Measurements from ENCODE around the gene CACNA1E.

The CACNA1E gene

DNA sequence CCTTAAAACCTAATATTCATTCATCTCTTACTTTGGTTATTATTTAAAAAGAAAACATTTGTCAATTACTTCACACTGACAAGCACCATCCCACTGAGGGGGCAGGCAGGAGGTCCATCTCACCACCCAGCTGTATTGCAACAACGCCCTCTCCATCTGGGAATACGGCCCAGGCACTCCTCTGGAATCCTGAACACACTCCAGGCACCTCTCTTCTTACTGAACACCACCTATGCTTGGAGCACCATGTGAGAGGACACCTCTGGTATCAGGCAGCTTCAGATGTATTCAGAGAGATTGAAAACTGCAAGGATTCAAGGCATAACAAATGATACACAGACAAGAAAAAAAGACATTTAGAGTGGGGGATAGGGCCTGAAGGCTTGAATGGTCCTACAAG is 147.1 kb downstream of the CACNA1E start:
- DNase-seq = no peak

DNA sequence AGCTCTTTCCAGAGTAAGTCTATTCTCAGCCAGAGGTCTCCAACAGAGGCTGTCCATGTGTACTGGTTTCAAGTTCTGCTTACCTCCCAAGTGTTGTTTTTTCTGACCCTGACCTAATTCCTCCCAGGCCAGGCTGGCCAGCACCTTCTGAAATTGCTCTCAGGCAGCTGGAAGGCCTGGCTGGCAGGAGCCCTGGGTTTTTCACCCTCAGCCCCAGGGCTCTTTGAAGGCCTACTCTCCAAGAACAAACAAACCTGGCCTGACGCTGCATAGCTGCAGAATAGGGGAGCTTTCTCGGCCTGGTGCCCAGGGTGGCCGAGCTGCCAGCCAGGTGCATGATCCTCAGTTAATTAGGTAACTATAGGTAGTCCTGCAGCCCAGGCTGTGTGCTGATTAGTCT is 147.5 kb downstream of the CACNA1E start:
- no peak for DNase-seq

DNA sequence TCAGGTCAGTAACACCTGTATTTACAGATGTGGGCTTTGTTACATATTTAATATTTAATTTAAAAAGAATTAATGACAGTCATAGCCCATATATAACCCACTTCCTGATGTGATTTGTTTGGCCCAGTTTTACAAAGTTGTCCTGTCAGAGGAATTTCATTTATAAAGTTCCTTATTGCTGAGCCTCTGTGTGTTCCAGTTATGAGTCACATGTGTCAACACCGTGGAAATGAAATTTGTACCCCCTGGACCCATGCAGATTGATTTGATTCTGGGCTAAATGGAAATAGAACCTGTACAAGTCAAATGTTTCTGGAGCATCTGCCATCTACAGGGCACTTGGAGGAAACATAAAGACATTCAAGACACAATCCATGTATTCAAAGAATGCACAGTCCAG is 149.2 kb downstream of the CACNA1E start:
- no peak for DNase-seq

DNA sequence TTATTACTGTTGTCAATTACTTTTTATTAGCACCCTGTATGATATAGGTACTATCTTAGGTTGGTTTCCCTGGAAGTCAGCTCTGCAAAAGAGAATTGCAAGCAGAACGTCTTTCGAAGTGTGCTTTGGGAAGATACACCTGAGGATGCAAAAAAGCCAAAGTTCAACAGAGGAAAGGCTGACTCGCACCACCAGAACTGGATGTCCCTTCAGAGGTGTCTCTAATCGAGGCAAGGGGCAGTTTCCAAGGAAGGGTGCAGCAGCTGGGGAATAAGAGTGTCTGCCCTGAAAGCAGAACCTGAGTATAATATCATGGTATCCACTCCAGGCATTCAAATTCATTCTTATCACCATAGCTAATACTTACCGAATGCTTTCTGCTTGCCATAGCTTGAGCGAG is 149.6 kb downstream of the CACNA1E start:
- DNase-seq = no peak

DNA sequence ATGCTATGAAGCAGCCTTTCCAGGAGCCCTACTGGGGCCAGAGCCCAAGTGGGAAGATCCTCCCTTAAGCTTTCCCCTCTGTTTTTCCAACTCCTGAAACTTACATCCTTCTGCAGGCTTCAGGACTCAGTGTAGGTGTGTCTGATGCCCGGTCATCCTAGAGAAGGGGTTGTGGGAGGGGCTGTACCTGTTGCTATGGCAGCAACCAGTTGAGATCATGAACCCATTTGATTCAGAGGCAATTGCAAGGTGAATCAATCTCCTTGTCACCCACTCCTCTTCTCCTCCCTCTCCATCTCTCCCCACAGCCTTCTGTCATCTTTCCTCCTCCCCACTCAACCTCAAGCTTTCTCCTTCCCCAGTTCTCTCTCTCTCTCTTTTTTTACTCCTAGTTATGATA is 151.8 kb downstream of the CACNA1E start:
- DNase-seq = no peak

DNA sequence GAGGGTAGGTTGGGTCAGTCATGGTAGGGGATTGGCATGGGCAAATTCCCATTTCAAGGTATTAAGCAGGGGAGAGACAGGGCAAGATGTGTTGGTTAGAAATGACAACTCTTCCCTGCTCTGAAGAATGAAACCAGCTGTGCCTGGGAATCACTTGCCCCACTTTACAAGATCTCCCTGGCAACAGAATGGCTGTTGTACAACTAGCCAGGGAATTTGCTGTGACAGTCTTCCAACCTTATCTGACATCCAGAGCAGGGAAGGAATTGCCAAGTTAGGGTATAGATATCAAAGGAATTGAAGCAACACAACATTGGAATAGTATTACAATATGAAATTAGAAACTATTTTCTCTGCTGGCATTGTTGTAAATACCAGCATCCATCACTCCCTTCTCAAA is 154.7 kb downstream of the CACNA1E start:
- no peak for DNase-seq

DNA sequence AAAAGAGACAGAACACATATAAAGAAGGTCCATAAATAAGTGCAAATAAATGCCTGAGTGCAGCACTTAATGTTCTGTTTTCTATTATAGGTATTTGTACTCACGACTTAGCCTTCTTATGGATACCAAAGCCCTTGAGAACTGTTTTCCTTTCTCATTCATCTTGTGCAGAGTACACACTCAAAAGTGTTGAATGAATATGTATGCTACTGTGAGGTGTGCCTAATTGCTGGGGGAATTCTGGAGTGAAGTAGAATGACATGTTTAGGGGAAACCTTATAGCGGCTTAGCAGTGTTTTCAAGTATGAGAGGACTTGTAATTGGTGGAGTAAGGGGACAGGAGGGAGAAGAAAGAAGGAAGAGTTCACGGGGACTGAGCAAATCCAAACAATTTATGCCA is 157.6 kb downstream of the CACNA1E start:
- DNase-seq = no peak

DNA sequence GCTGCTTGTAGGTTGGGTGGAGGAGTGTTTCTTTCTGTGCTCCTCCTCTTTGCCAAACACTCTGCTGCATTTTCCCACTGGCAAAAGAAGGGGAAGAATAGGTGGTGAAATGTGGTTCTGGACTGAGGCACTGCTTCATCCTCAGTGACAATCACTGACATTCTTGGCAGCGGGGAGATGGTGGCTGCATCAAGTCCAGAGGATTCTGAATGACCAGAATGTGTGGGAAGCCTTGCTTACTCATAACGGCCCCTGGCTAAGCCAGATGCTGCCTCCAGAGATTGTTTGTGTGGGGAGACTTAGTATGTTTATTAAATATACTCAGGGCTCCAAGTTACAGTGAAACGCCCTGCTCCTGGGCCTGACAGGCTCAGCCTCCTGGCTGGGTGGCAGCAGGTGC is 160.3 kb downstream of the CACNA1E start:
- DNase-seq = no peak

DNA sequence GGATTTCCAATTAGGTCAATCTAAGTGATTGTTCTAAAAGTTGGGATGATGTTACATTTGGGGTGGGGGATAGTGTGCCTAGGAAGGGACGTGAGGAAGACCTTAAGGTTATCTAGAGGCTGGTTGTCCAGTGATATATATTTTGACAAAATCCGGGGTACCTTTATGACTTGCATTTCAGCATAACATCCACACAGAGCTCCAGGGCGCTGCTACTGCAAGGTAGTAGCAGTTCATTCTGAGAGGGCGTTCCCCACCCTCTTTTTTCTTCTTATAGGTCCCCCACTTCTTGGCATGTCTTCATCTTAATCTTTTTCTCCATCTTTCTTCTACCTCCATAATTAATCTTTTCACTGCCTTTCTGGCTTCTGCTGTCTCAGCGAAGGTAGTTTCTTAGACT is 161.9 kb downstream of the CACNA1E start:
- no peak for DNase-seq

DNA sequence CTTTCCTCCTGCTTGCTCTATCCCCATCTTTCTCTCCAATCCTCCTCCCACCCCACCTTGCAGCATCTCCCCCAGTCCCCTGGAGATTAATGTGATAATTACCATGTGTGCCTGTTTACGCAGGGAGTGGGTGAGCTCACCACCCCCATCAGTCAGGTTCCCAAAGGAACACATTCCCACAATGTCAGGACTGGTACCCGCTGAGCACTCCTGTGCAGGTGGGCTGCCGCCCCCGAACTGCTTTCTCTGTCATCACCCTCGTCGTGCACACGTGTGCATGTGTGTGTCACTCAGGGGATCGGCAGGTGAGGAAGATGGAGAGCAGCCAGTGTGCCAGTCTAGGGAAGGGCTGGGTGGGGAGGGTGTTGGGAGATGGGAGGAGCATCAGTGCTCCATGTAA is 163.4 kb downstream of the CACNA1E start:
- peak in 1 of 58 donors; percentile 46 for DNase-seq

DNA sequence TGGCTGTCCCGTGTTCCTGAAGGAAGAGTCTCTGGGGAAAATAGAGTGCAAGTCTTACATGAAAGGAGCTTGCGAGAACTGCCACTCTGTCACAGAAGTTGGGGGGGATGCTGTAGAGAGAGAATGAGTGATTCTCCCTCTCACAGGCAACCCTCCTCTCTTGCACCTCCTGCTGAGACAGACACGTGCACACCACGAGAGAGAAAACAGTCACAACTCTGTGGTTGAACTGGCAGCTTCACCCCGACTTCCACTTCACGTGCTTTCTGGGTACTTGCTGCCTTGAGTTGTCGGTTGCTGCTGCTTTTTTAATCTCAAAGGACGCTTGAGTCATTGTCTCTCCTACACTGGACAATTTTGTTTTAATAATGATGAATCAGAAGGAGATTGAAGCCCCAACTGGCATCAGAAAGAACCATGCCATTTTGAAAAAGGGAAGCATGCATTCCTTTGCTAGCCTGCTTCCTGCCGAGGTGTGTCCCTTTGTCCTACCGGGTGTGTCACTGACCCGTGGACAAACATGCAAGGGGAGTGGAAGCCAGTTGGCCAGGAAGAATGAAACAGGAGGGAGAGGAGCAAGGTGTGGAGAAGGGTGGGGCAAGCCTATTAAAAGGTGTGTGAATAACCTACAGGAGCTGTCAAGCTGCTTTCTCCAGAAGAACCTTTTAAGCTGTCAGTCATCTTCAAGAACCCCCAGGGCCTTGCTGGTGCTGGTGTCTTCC is 164.2 kb downstream of the CACNA1E start:
- DNase-seq = peak in 5 of 58 donors; percentile 5 to 40 (median 14)

DNA sequence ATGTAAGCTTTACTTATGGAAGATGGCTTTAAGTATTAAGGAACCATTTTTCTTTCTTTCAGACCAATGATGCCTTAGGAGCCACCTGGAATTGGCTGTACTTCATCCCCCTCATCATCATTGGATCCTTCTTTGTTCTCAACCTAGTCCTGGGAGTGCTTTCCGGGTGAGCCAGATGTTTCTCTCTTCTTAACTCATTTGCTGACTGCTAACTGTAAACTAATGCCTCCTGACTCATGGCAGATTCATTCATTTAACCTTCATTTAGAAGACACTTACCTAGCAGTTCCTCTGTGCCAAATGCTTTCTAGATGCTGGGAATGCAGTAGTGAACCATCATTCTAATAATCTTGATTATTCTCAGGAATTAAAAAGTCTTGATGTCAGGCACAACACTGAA is 168.0 kb downstream of the CACNA1E start:
- no peak for DNase-seq

DNA sequence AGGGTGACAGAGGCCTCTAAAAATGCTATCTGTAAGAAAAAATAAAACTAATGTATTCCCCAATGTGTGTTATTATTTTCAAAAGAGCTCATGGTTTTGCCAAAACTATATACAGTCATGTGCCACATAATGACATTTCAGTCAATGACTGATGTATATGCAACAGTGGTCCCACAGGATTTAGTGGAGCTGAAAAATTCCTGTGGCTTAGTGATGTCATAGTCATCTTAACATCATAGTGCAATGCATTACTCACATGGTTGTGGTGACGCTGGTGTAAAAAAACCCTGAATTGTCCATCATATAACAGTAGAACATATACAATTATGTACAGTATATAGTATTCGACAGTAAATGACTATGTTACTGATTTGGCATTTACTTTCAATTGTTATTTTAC is 172.4 kb downstream of the CACNA1E start:
- no peak for DNase-seq

DNA sequence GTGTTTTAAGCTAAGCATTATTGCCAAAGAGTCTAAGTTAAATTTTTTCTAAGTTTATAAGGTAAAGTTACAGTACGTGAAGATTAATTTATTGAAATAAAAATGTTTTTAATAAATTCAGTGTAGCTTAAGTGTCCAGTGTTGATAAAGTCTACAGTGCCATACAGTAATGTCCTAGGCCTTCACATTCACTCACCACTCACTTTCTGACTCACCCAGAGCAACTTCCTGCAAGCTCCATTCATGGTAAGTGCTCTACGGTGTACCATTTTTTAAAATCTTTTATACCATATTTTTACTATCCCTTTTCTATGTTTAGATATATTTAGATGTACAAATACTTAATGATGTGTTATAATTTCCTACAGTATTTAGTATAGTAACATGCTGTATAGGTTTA is 173.2 kb downstream of the CACNA1E start:
- no peak for DNase-seq

DNA sequence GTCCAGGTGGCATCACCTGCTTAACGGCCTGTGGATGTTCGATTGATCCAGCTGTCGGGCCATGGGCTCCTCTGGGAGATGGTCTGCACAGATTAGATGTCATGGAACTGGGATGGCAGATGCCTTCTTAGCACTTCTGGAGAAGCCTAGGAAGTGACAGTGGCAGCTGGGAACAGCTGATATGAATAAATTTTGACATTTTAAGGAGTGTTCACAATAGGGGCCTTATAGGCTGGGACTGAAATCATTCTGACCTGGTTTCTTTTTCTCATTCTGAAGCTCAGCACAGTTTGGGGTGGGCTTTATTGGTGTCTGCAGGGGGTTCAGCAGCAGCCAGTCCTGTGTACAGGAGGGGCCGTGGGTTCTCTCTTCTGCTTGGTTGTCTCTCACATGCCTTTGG is 175.3 kb downstream of the CACNA1E start:
- DNase-seq = no peak

DNA sequence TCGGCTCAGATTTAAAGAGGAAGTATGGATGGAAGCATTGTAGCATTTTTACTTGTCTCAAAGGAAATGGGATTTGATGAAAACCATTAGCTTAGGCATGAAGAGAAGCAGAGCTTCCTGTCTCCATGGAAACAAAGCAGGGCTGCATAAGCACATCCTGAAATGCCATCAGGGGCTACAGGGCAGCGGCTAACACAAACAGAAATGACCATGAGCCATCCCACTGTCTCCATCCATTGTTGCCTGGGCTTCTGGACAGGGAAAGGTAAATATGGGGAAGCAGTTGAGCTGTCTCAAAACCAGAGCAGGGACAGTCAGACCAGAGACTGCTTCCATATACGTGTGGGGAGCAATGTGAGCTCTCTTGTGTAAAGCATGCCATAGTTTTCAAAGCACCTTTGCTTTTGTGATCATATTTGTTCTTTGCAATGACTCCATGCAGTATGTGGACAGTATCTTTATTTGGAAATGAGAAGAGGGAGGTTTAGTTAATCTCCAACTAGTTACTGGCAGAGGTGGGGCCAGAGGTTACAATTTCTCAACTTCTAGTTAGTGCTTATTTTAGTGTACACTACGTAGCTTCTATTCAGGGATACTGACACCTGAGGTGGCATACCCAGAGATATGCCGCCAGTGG is 176.1 kb downstream of the CACNA1E start:
- no peak for DNase-seq

DNA sequence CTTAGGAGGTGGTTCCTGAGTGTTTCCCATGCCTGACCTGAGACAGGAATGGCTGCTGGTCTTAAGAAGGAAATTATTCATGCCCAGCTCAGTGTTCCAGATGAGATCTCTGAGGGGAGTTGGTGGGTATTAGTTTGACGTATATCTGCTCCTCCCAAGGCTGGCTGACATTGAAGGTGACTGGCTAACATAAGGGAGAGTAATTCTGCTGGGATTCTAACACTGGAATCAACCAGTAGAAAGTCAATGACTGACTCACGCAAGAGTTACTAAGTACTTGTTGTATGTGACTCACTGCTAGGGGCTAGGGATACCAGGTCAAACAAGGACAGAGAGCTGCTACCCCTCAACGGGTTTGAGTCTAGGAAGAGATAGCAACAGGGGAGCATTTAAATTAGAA is 177.3 kb downstream of the CACNA1E start:
- no peak for DNase-seq

DNA sequence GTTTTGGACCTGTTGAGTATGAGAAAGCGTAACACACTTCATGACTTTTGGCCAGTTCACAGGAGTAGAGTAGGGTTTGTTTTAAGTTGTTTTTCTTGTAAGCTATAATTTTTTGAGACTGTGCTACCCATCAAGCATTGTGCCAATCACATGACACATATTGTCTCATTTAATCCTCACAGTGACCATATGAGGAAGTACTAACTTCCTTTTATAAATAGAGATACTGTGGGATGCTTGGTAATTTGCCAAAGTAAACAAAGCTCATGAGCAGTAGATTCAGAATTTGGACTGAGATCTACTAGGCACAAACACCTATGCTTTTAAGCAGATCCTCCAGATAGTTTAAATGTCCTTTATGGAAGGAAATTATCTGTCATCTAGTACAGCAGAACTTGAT is 178.3 kb downstream of the CACNA1E start:
- DNase-seq = no peak

DNA sequence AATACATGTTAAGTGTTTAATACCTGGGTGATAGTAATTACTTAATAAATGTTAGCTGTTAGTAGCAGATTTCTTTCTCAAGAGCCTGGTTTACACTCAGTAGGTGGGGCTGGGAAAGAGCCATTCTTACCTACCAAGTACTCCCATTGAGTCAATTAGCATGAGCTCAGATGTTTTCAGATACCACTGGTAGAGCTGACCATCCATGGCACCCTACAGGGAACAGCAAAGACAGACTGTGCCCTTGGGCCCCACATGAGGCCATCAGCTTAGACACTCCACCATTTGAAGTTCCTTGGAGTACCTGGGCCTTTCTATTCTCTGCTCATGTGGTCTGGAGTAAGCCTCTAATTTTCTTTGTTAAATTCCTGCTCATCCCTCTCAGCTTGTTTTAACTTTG is 179.3 kb downstream of the CACNA1E start:
- DNase-seq = no peak

DNA sequence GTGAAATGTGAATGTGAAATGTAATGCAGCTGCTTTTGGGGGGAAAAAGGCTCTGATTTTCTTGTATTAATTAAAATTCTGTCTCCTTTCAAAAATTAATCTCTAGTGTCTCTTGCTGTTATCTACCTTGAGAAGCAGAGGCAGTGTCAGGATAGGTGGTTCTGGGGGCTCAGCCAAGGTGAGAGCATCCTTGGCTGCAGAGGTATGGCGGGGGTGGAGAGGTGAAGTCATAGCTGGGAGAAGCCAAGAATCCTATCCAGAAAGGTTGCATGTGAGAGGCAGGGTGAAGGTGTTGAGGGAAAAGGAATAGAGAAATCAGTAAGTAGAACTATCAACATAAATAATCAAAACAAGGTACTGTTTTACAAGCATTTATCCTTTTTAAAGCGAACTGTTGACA is 181.2 kb downstream of the CACNA1E start:
- no peak for DNase-seq

DNA sequence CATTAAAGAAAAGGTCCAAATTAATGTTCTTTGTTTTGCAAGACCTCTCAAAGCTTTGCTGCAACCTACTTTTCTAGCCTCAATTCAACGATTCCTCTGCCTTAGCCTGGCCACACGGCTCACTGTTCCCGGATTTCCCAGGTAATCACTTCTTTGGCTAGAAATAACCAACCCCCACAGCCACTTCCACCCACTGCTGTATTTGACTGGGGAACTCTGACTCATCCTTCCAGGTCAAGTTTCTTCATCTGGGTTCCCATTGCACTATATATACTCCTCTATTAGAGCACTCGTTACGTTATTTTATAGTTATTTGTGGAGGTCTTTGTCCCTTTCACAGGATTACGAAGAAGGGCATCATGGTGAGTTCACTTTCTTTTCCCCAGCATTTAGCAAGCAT is 185.9 kb downstream of the CACNA1E start:
- DNase-seq = no peak

DNA sequence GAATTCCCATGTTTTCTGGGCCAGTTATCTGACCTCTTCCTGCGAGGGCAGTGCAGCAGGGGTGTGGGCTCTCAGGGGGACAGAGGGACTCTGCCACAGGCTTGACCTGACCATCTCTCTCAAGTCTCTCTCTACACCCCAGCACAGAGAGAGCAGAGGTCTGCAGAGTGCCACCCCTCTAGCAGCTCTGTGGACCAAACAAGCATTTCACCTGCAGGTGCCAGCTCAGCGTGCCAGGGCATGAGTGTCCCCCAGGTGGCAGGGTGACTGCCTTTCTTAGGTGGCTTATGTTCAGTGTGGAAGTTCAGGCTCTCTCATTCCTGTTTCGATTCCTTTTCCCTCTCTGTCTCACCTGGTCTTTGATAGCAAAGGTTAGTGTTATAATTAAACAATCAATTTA is 191.3 kb downstream of the CACNA1E start:
- no peak for DNase-seq

DNA sequence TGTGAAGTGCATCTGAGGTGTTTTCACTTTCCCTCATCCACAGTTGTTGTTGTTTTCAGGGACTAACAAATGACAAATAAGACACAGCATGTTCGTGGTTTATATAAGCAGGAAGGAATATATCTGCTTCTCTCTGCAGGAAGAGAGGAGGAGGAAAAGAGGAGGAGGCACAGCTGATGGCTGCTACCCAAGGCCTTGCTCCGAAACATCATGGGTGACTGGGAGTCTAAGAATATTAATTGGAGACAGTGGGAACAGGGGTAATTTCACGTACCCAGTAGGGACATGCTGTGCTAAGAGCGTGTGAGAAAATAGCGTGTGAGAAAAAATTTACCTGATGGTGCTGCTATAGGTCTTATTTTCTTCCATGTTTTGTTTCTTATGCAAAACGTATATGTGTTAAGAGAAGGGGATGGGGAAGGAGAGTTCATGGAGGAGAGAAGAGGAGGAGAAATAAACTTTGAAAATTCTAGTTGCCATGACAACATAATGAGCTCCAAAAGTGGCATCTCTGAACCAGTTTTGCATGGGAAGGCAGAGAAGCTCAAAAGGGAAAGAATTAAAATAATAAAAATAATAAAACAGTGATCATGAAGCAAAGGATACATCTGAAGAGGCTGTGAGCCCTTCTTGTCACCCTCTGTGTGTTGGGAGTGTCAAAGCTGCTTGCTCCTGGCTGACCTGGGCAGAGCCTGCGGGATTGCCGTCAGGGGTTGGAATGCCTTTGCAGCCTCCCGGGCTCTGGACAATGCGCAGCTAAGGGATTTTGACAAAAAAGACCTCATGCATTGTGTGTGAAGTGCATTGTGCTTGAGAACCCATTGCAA is 192.0 kb downstream of the CACNA1E start:
- peak in 2 of 58 donors; percentile 21 to 24 for DNase-seq
